H9 (cell line): ENCODE results near the gene HRH1. TPM values are rescaled to one million over a fixed set of nuclear protein-coding genes. Genes with fewer than 3 reads are reported as not detected.

Experiments used
- DNase-seq: peaks from one replicate; pipeline ENCODE4 v3.0.0-alpha.2; 2017
- H2AFZ ChIP-seq: one replicate; pipeline ENCODE4 v1.6.1; 2013; ENCODE audit warnings: mild to moderate bottlenecking, low read length, control low read depth, moderate library complexity
- H2AK5ac ChIP-seq: 2 replicates; pipeline ENCODE4 v1.6.1; 2013; ENCODE audit warnings: low read length, control low read depth, mixed read lengths; ENCODE audit not compliant: insufficient read length
- H2BK120ac ChIP-seq: one replicate; pipeline ENCODE4 v1.6.1; 2013; ENCODE audit warnings: low read depth, mild to moderate bottlenecking, low read length, control low read depth, inconsistent platforms; ENCODE audit not compliant: poor library complexity, severe bottlenecking
- H2BK12ac ChIP-seq: 2 replicates; pipeline ENCODE4 v1.6.1; 2013; ENCODE audit warnings: low read length, control low read depth, mixed read lengths, low read depth; ENCODE audit not compliant: insufficient read length
- H2BK15ac ChIP-seq: 2 replicates; pipeline ENCODE4 v1.6.1; 2013; ENCODE audit warnings: low read depth, low read length, control low read depth
- H2BK20ac ChIP-seq: one replicate; pipeline ENCODE4 v1.6.1; 2013; ENCODE audit warnings: low read depth, mild to moderate bottlenecking, low read length, control low read depth, inconsistent platforms; ENCODE audit not compliant: poor library complexity, severe bottlenecking
- H2BK5ac ChIP-seq: 2 replicates; pipeline ENCODE4 v1.6.1; 2013; ENCODE audit warnings: low read length, control low read depth, mixed read lengths; ENCODE audit not compliant: insufficient read length
- H3K14ac ChIP-seq: 2 replicates; pipeline ENCODE4 v1.6.1; 2013; ENCODE audit warnings: low read length, control low read depth; ENCODE audit not compliant: insufficient read depth
- H3K18ac ChIP-seq: 2 replicates; pipeline ENCODE4 v1.6.1; 2013; ENCODE audit warnings: low read depth, mild to moderate bottlenecking, mixed read lengths, low read length, control low read depth; ENCODE audit not compliant: insufficient read length
- H3K23ac ChIP-seq: 2 replicates; pipeline ENCODE4 v1.6.1; 2013; ENCODE audit warnings: low read length, control low read depth, mixed read lengths, low read depth; ENCODE audit not compliant: insufficient read length
- H3K23me2 ChIP-seq: 2 replicates; pipeline ENCODE4 v1.6.1; 2013; ENCODE audit warnings: low read depth, mild to moderate bottlenecking, mixed read lengths, low read length, control low read depth; ENCODE audit not compliant: insufficient read length, poor library complexity, severe bottlenecking
- H3K27ac ChIP-seq: 2 replicates; pipeline ENCODE4 v1.5.1; 2013; ENCODE audit warnings: low read length, control low read depth, mixed read lengths, low read depth; ENCODE audit not compliant: insufficient read length
- H3K27me3 ChIP-seq: 2 replicates; pipeline ENCODE4 v1.6.1; 2013; ENCODE audit warnings: low read length, control low read depth, inconsistent platforms; ENCODE audit not compliant: insufficient read depth
- H3K4ac ChIP-seq: 2 replicates; pipeline ENCODE4 v1.6.1; 2013; ENCODE audit warnings: low read depth, mild to moderate bottlenecking, control low read depth, inconsistent platforms, low read length, moderate library complexity
- H3K4me1 ChIP-seq: 2 replicates; pipeline ENCODE4 v1.6.1; 2013; ENCODE audit warnings: low read length, control low read depth, inconsistent platforms; ENCODE audit not compliant: insufficient read depth
- H3K4me2 ChIP-seq: 2 replicates; pipeline ENCODE4 v1.6.1; 2013; ENCODE audit warnings: low read length, control low read depth, mixed read lengths; ENCODE audit not compliant: insufficient read length, insufficient read depth
- H3K56ac ChIP-seq: 2 replicates; pipeline ENCODE4 v1.6.1; 2013; ENCODE audit warnings: low read depth, mild to moderate bottlenecking, mixed read lengths, low read length, control low read depth; ENCODE audit not compliant: insufficient read length
- H3K79me1 ChIP-seq: 2 replicates; pipeline ENCODE4 v1.6.1; 2013; ENCODE audit warnings: low read depth, mild to moderate bottlenecking, moderate library complexity, low read length, control low read depth, inconsistent platforms; ENCODE audit not compliant: insufficient read depth, poor library complexity, severe bottlenecking
- H3K79me2 ChIP-seq: 2 replicates; pipeline ENCODE4 v1.6.1; 2013; ENCODE audit warnings: low read length, control low read depth, inconsistent platforms; ENCODE audit not compliant: insufficient read depth
- H3K9ac ChIP-seq: 2 replicates; pipeline ENCODE4 v1.6.1; 2013; ENCODE audit warnings: low read length, control low read depth, mixed read lengths; ENCODE audit not compliant: insufficient read length; ENCODE audit errors: extremely low read depth
- H3K9me3 ChIP-seq: one replicate; pipeline ENCODE4 v1.6.1; 2013; ENCODE audit warnings: low read depth, low read length, inconsistent platforms; ENCODE audit not compliant: control insufficient read depth
- H3T11ph ChIP-seq: one replicate; pipeline ENCODE4 v1.6.1; 2013; ENCODE audit warnings: mild to moderate bottlenecking, low read length, control low read depth, inconsistent platforms
- H4K20me1 ChIP-seq: one replicate; pipeline ENCODE4 v1.6.1; 2013; ENCODE audit not compliant: control insufficient read depth, insufficient read length, insufficient read depth
- H4K5ac ChIP-seq: 2 replicates; pipeline ENCODE4 v1.6.1; 2013; ENCODE audit warnings: low read depth, mild to moderate bottlenecking, mixed read lengths, low read length, control low read depth; ENCODE audit not compliant: insufficient read length
- H4K8ac ChIP-seq: replicated peaks from 2 replicates; pipeline ENCODE4 v1.6.1; 2013; ENCODE audit warnings: low read length, control low read depth, mixed read lengths, low read depth; ENCODE audit not compliant: insufficient read length
- H4K91ac ChIP-seq: 2 replicates; pipeline ENCODE4 v1.6.1; 2013; ENCODE audit warnings: low read depth, mild to moderate bottlenecking, moderate library complexity, mixed read lengths, low read length, control low read depth; ENCODE audit not compliant: insufficient read length
- H3K27ac Mint-ChIP-seq, 3 experiments: 2 replicates in 2 of 3; 3 replicates in 1 of 3; pipeline ENCODE4 v1.8.0; 2020 to 2021; ENCODE audit warnings: mixed read lengths in 3 of 3, mild to moderate bottlenecking in 1 of 3, moderate library complexity in 1 of 3
- H3K27me3 Mint-ChIP-seq: 2 replicates; pipeline ENCODE4 v1.8.0; 2021; ENCODE audit warnings: low read depth, mild to moderate bottlenecking, moderate library complexity, mixed read lengths
- H3K36me3 Mint-ChIP-seq, 3 experiments: 2 replicates in 2 of 3; 3 replicates in 1 of 3; pipeline ENCODE4 v1.8.0; 2020 to 2021; ENCODE audit warnings: low read depth in 3 of 3, mixed read lengths in 3 of 3; ENCODE audit not compliant: insufficient read depth in 1 of 3
- H3K4me1 Mint-ChIP-seq, 2 experiments: 2 replicates each; pipeline ENCODE4 v1.8.0; 2020; ENCODE audit warnings: mixed read lengths in 2 of 2
- H3K4me3 Mint-ChIP-seq, 2 experiments: 2 replicates in 1 of 2; 3 replicates in 1 of 2; pipeline ENCODE4 v1.8.0; 2020 to 2021; ENCODE audit warnings: mild to moderate bottlenecking in 2 of 2, mixed read lengths in 2 of 2, moderate library complexity in 1 of 2
- H3K9me3 Mint-ChIP-seq, 2 experiments: 2 replicates in 1 of 2; 3 replicates in 1 of 2; pipeline ENCODE4 v1.8.0; 2020; ENCODE audit warnings: mild to moderate bottlenecking in 2 of 2, mixed read lengths in 2 of 2, moderate library complexity in 1 of 2
- WGBS: extraction: QIAGEN DNeasy Blood & Tissue Kit; methylation state at CpG from one replicate; pipeline ENCODE4 v1.1.7; 2013; ENCODE audit warnings: missing lambda C conversion rate, low lambda C conversion rate, mixed read lengths; ENCODE audit not compliant: insufficient read length; ENCODE audit errors: extremely low coverage; 5-methylcytosine and 5-hydroxymethylcytosine counted together
- total RNA-seq: library from RNA; stranded (reverse); gene quantifications from 2 replicates; pipeline ENCODE4 v1.2.1, GENCODE V29; 2021
- TF ChIP-seq, protein P1 (sequence below): fragments of 200-600 bp; sonication (generic); conservative IDR thresholded peaks from 3 replicates; pipeline ENCODE4 v1.8.0; 2021; ENCODE audit warnings: antibody characterized with exemption, mild to moderate bottlenecking

Gene HRH1
- total RNA-seq, 1 experiment from 2014 or later = 0.74 TPM

DNA sequence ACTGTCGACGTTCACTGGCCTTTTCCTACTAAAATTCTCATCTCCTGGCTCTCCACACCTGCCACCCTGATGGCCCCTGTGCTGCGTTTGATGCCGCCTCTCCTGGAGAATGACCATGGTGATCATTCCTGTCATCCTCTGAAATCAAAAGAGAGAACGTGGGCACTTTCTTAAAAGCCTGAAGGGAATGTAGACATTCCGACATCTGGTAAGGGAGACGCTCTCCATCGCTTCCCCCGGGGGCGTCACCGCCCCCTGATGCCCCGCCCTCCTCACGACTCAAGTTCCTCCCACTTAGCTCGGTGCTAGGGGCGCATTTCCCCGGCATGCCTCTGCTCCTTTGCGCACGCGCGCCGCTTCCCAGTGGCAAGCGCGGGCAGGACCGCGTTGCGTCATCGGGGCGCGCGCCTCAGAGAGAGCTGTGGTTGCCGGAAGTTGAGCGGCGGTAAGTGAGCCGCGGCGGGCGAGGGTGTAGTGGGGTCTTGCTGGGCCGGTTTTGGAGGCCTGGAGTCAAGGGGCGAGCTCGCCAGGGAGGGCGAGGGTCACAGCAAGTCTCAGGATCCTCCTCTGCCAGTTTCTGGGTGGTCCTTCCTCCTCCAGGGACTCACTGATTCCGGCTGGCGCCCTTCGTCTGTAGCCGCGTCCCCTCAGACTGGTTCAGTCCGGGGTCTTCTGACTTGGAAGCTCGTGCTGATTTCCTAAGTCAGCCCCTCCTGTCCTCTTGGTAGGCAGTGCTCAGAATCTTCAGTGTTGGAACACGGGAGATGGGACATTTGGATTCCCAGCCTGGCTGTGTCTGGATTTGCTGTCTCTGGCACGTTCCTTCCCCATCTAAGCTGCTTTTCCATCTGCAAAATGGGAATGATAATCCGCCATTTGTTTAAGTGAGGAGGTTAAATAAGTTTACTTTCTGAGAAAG, 118.0 kb downstream of the HRH1 start, which contains the start of gene ATG7:
ATG7 (plus strand) TSS at position 412 of the 919 bp plus-strand sequence. CDS start 26,299 bp downstream, outside the sequence.
- Histone ChIP-seq H3K9ac (peak within 1 kb of the TSS; percentile 100), H3K23ac (no peak within 1 kb of the TSS), H3K56ac (no peak within 1 kb of the TSS), H3K14ac (peak within 1 kb of the TSS; percentile 99), H4K91ac (peak within 1 kb of the TSS; percentile 62), H3K27me3 (no peaks in the 10 kb centered on the region), H4K20me1 (no peaks in the 10 kb centered on the region), H3K18ac (peak within 1 kb of the TSS; percentile 99), H3K27ac (peak within 1 kb of the TSS; percentile 66), H2BK15ac (no peak within 1 kb of the TSS), H3K4me1 (0 out of 2 replicates have a peak, but pooled peaks cover 5% of the 10 kb centered on the region), H2BK5ac (peak within 1 kb of the TSS; percentile 90), H3T11ph (peak within 1 kb of the TSS; percentile 63), H3K4me2 (peak within 1 kb of the TSS; percentile 95), H2BK12ac (no peak within 1 kb of the TSS), H3K79me2 (peaks cover 4% of the 10 kb centered on the region; the same call in 1 of the 2 replicates), H4K5ac (peak within 1 kb of the TSS; percentile 97), H3K23me2 (peaks cover 13% of the 10 kb centered on the region), H3K9me3 (no peaks in the 10 kb centered on the region), H4K8ac (peak within 1 kb of the TSS; percentile 99), H2BK20ac (no peak within 1 kb of the TSS), H2AK5ac (no peak within 1 kb of the TSS), H3K4ac (peak within 1 kb of the TSS; percentile 49), H2BK120ac (no peak within 1 kb of the TSS), H2AFZ (peak within 1 kb of the TSS; percentile 95), H3K79me1 (peaks cover 4% of the 10 kb centered on the region)
- TF ChIP-seq, protein P1, sequence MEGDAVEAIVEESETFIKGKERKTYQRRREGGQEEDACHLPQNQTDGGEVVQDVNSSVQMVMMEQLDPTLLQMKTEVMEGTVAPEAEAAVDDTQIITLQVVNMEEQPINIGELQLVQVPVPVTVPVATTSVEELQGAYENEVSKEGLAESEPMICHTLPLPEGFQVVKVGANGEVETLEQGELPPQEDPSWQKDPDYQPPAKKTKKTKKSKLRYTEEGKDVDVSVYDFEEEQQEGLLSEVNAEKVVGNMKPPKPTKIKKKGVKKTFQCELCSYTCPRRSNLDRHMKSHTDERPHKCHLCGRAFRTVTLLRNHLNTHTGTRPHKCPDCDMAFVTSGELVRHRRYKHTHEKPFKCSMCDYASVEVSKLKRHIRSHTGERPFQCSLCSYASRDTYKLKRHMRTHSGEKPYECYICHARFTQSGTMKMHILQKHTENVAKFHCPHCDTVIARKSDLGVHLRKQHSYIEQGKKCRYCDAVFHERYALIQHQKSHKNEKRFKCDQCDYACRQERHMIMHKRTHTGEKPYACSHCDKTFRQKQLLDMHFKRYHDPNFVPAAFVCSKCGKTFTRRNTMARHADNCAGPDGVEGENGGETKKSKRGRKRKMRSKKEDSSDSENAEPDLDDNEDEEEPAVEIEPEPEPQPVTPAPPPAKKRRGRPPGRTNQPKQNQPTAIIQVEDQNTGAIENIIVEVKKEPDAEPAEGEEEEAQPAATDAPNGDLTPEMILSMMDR = no peak
- WGBS = no CpG with 5 or more reads among the region's 51 CpGs
- peak; percentile 97 for DNase-seq
- H3K27me3 Mint-ChIP-seq = peaks cover 9% of the 10 kb centered on the region
- peaks cover 12 to 14% of the 10 kb centered on the region in 2 experiments for H3K4me1 Mint-ChIP-seq
- peak within 1 kb of the TSS; percentile 96 to 98 for H3K4me3 Mint-ChIP-seq
- H3K36me3 Mint-ChIP-seq = peaks cover 0 to 3% (median 0%) of the 10 kb centered on the region in 3 experiments; a peak in 2 of 7 replicates
- peaks cover 0 to under 1% of the 10 kb centered on the region in 2 experiments; a peak in 2 of 5 replicates for H3K9me3 Mint-ChIP-seq
- H3K27ac Mint-ChIP-seq = peak within 1 kb of the TSS; percentile 94 to 100 (median 99)
